Glutamatergic neuron (in vitro differentiated cells): ENCODE results near the gene KCNH3. TPM values are rescaled to one million over a fixed set of nuclear protein-coding genes. Genes with fewer than 3 reads are reported as not detected.

Experiments used
- DNase-seq: peaks from one replicate; pipeline ENCODE4 v3.0.0; 2022
- H3K27ac Mint-ChIP-seq: one replicate; pipeline ENCODE4 v1.8.0; 2020; ENCODE audit warnings: mild to moderate bottlenecking, mixed read lengths, inconsistent platforms; ENCODE audit not compliant: unreplicated experiment
- H3K27me3 Mint-ChIP-seq: one replicate; pipeline ENCODE4 v1.8.0; 2020; ENCODE audit warnings: mild to moderate bottlenecking, moderate library complexity, mixed read lengths, inconsistent platforms; ENCODE audit not compliant: unreplicated experiment
- H3K36me3 Mint-ChIP-seq: one replicate; pipeline ENCODE4 v1.8.0; 2020; ENCODE audit warnings: mild to moderate bottlenecking, mixed read lengths, inconsistent platforms; ENCODE audit not compliant: unreplicated experiment
- H3K4me1 Mint-ChIP-seq: one replicate; pipeline ENCODE4 v1.8.0; 2020; ENCODE audit warnings: mild to moderate bottlenecking, low read depth, mixed read lengths, inconsistent platforms; ENCODE audit not compliant: unreplicated experiment
- H3K4me3 Mint-ChIP-seq: one replicate; pipeline ENCODE4 v1.8.0; 2020; ENCODE audit warnings: mild to moderate bottlenecking, mixed read lengths, inconsistent platforms; ENCODE audit not compliant: unreplicated experiment
- H3K9me3 Mint-ChIP-seq: one replicate; pipeline ENCODE4 v1.8.0; 2020; ENCODE audit warnings: mild to moderate bottlenecking, moderate library complexity, mixed read lengths, inconsistent platforms; ENCODE audit not compliant: unreplicated experiment
- CTCF ChIP-seq: fragments of 200-600 bp; sonication (generic); IDR thresholded peaks from one replicate; pipeline ENCODE4 v1.5.0; 2021; ENCODE audit not compliant: partially characterized antibody, unreplicated experiment
- total RNA-seq: library from RNA; stranded (reverse); fragmentation: NEBNext Ultra II Directional; extraction: Animal tissue kit (Norgen Biotek cat#: 25700); gene quantifications from one replicate; pipeline ENCODE4 v1.2.1, GENCODE V29; 2021; ENCODE audit not compliant: unreplicated experiment

The KCNH3 gene
- total RNA-seq, 1 donor from 2014 or later, result 5.9 TPM

- Mint-ChIP-seq H3K4me3 (peak overlapping the region; percentile 77), H3K36me3 (peaks cover 13% of the 10 kb centered on the region), H3K27ac (peak overlapping the region; percentile 78), H3K9me3 (peaks cover 5% of the 10 kb centered on the region), H3K4me1 (peaks cover 26% of the 10 kb centered on the region), H3K27me3 (peaks cover 7% of the 10 kb centered on the region)
- no peak for TF ChIP-seq CTCF
- no peak for DNase-seq
These were observed 23.4 kb downstream of the KCNH3 start for GRCh38 chr12:49562233-49562632.

GRCh38 chr12:49562831-49563230 is 24.0 kb downstream of the KCNH3 start:
- no peak for TF ChIP-seq CTCF
- Mint-ChIP-seq H3K27me3 (peaks cover 9% of the 10 kb centered on the region), H3K27ac (peak overlapping the region; percentile 77), H3K36me3 (peaks cover 13% of the 10 kb centered on the region), H3K4me3 (peak overlapping the region; percentile 77), H3K4me1 (peaks cover 26% of the 10 kb centered on the region), H3K9me3 (peaks cover 9% of the 10 kb centered on the region)
- DNase-seq, result no peak

GRCh38 chr12:49563951-49564685 is 25.3 kb downstream of the KCNH3 start:
- Mint-ChIP-seq H3K9me3 (peaks cover 11% of the 10 kb centered on the region), H3K27ac (no peak overlapping the region), H3K4me3 (no peak overlapping the region), H3K4me1 (peaks cover 31% of the 10 kb centered on the region), H3K27me3 (peaks cover 10% of the 10 kb centered on the region), H3K36me3 (peaks cover 13% of the 10 kb centered on the region)
- no peak for TF ChIP-seq CTCF
- no peak for DNase-seq

- Mint-ChIP-seq H3K27ac (peak overlapping the region; percentile 64), H3K9me3 (peaks cover 11% of the 10 kb centered on the region), H3K4me3 (no peak overlapping the region), H3K36me3 (peaks cover 13% of the 10 kb centered on the region), H3K4me1 (peaks cover 31% of the 10 kb centered on the region), H3K27me3 (peaks cover 10% of the 10 kb centered on the region)
- no peak for DNase-seq
- no peak for TF ChIP-seq CTCF
These were observed 26.0 kb downstream of the KCNH3 start for GRCh38 chr12:49564686-49565405.
